B cell (primary cell): ENCODE data around the gene CACNA1D. TPM values are rescaled to one million over a fixed set of nuclear protein-coding genes. Genes with fewer than 3 reads are reported as not detected.

Source experiments
- ATAC-seq: fragments of 200-7000 bp; cut with Tn5 transposase; one replicate; pipeline ENCODE4 v1.10.0; 2021; ENCODE audit warnings: low read depth, mild to moderate bottlenecking, moderate number of reproducible peaks, moderate library complexity
- CTCF ChIA-PET: fragments of 350-600 bp; sonication (Branson Sonifier 250); formaldehyde crosslinking; loops from one replicate; lab custom pipeline; 2021; ENCODE audit warnings: antibody characterized with exemption, inconsistent platforms; lab: Charles Lee
- POLR2A ChIA-PET: fragments of 350-600 bp; sonication (Branson Sonifier 250); formaldehyde crosslinking; loops from one replicate; lab custom pipeline; 2021; ENCODE audit warnings: antibody characterized with exemption; lab: Charles Lee
- DNase-seq: peaks from one replicate; pipeline ENCODE4 v3.0.0; 2013
- H2AFZ ChIP-seq: 2 replicates; pipeline ENCODE4 v1.6.1; 2012; ENCODE audit warnings: mild to moderate bottlenecking, low read depth, low read length; ENCODE audit not compliant: insufficient read depth, poor library complexity, severe bottlenecking
- H3K27ac ChIP-seq, 2 donors: 1 replicate in 1 of 2; 2 replicates in 1 of 2; pipeline ENCODE4 v1.5.1; 2012 to 2013; ENCODE audit warnings: low read length in 2 of 2, mild to moderate bottlenecking in 2 of 2, moderate library complexity in 1 of 2
- H3K27me3 ChIP-seq, 4 experiments: fragments of 200-600 bp in 1 of 4; sonication (generic) in 1 of 4; replicated peaks in 1 of 4; 1 replicate in 2 of 4; 2 replicates in 2 of 4; pipeline versions ENCODE4 v1.6.1 to v1.7.0; 2013 to 2016; ENCODE audit warnings: low read length in 3 of 4, mild to moderate bottlenecking in 2 of 4, mixed read lengths in 1 of 4, moderate library complexity in 1 of 4; ENCODE audit not compliant: insufficient read depth in 4 of 4, control insufficient read depth in 3 of 4; ENCODE audit errors: control extremely low read depth in 1 of 4
- H3K36me3 ChIP-seq, 2 experiments: replicated peaks in 1 of 2; 1 replicate in 1 of 2; 2 replicates in 1 of 2; pipeline versions ENCODE4 v1.6.1 to v1.7.1; 2013; ENCODE audit warnings: low read length in 1 of 2; ENCODE audit not compliant: insufficient read depth in 2 of 2, control insufficient read depth in 1 of 2; ENCODE audit errors: control extremely low read depth in 1 of 2, extremely low read depth in 1 of 2
- H3K4me1 ChIP-seq, 2 donors: fragments of 200-600 bp in 1 of 2; sonication (generic) in 1 of 2; 1 replicate in 1 of 2; 2 replicates in 1 of 2; pipeline versions ENCODE4 v1.5.1 to v1.6.1; 2013 to 2017; ENCODE audit warnings: low read length in 2 of 2; ENCODE audit not compliant: control insufficient read depth in 2 of 2, insufficient read depth in 2 of 2
- H3K4me2 ChIP-seq: replicated peaks from 2 replicates; pipeline ENCODE3; 2012; ENCODE audit warnings: mild to moderate bottlenecking, low read depth, low read length; ENCODE audit not compliant: poor library complexity, severe bottlenecking
- H3K4me3 ChIP-seq, 5 experiments: fragments of 200-600 bp in 1 of 5; sonication (generic) in 1 of 5; 1 replicate in 3 of 5; 2 replicates in 2 of 5; pipeline versions ENCODE4 v1.5.1 to v1.7.0; 2011 to 2016; ENCODE audit warnings: low read length in 4 of 5, mild to moderate bottlenecking in 4 of 5, low read depth in 2 of 5, control low read depth in 1 of 5, moderate library complexity in 1 of 5; ENCODE audit not compliant: insufficient read depth in 1 of 5; ENCODE audit errors: control extremely low read depth in 1 of 5, extremely low read depth in 1 of 5
- H3K79me2 ChIP-seq: fragments of 200-600 bp; sonication (generic); one replicate; pipeline ENCODE4 v1.6.0; 2016; ENCODE audit warnings: low read length; ENCODE audit not compliant: control insufficient read depth, insufficient read depth
- H3K9ac ChIP-seq: fragments of 200-600 bp; sonication (generic); 2 replicates; pipeline ENCODE4 v1.6.1; 2017; ENCODE audit warnings: mild to moderate bottlenecking, low read length, moderate library complexity
- H3K9me3 ChIP-seq, 3 donors: one replicate each; pipeline versions ENCODE4 v1.6.1 to v1.7.1; 2013; ENCODE audit warnings: low read length in 2 of 3; ENCODE audit not compliant: control insufficient read depth in 2 of 3, insufficient read depth in 1 of 3; ENCODE audit errors: control extremely low read depth in 1 of 3
- H4K20me1 ChIP-seq: 2 replicates; pipeline ENCODE4 v1.6.0; 2012; ENCODE audit warnings: mild to moderate bottlenecking, low read length; ENCODE audit not compliant: insufficient read depth, control insufficient read depth, poor library complexity, severe bottlenecking
- H3K27ac Mint-ChIP-seq: one replicate; pipeline ENCODE4 v1.8.0; 2021; ENCODE audit warnings: mixed read lengths
- H3K27me3 Mint-ChIP-seq: one replicate; pipeline ENCODE4 v1.8.0; 2021; ENCODE audit warnings: mixed read lengths
- H3K4me1 Mint-ChIP-seq: one replicate; pipeline ENCODE4 v1.8.0; 2021; ENCODE audit warnings: mixed read lengths
- H3K4me3 Mint-ChIP-seq: one replicate; pipeline ENCODE4 v1.8.0; 2021; ENCODE audit warnings: mixed read lengths
- H3K9me3 Mint-ChIP-seq: one replicate; pipeline ENCODE4 v1.8.0; 2022; ENCODE audit warnings: mixed read lengths; ENCODE audit not compliant: insufficient read depth
- CTCF ChIP-seq: fragments of 200-600 bp; IDR thresholded peaks from one replicate; pipeline ENCODE4 v1.8.0; 2022; ENCODE audit warnings: antibody characterized with exemption, mild to moderate bottlenecking
- EZH2 ChIP-seq: IDR thresholded peaks from 2 replicates; pipeline ENCODE4 v1.6.1; 2012; ENCODE audit warnings: borderline replicate concordance, low read depth, mild to moderate bottlenecking, moderate library complexity, low read length; ENCODE audit not compliant: insufficient read depth, poor library complexity, severe bottlenecking
- WGBS: methylation state at CpG from one replicate; pipeline ENCODE4 v1.1.5; 2013; ENCODE audit warnings: missing lambda C conversion rate; ENCODE audit not compliant: insufficient coverage; 5-methylcytosine and 5-hydroxymethylcytosine counted together
- intact Hi-C: fragments of 100-400 bp; cut with micrococcal nuclease; formaldehyde crosslinking; loops from one replicate; pipeline ENCODE4 v1.10.0; 2022
- polyA plus RNA-seq: library from polyadenylated mRNA; depleted of rRNA; stranded (reverse); fragments of >200 nt; gene quantifications from 2 replicates; pipeline ENCODE4 v1.2.3, GENCODE V29; 2012
- total RNA-seq, 2 donors: library from RNA; stranded (reverse); fragments of 120-200 nt in 1 of 2; gene quantifications; 1 replicate in 1 of 2; 2 replicates in 1 of 2; pipeline versions ENCODE4 v1.2.3 to v1.2.4, GENCODE V29; 2013 to 2022

CACNA1D gene
- total and polyA plus RNA-seq, 2 donors (not counting 1 experiment from before 2014, with no cell fraction given), result 0.06 to 0.07 TPM

- Mint-ChIP-seq H3K4me3 (no peak overlapping the region), H3K4me1 (no peaks in the 10 kb centered on the region), H3K9me3 (no peaks in the 10 kb centered on the region), H3K27me3 (peaks cover 20% of the 10 kb centered on the region), H3K27ac (no peak overlapping the region)
- no peaks in the 10 kb centered on the region for H3K36me3 ChIP-seq
- WGBS, result no CpG with 5 or more reads among the region's 3 CpGs
- no peaks in the 10 kb centered on the region for H4K20me1 ChIP-seq
- no peaks in the 10 kb centered on the region for H3K79me2 ChIP-seq
- H3K4me1 ChIP-seq, result no peaks in the 10 kb centered on the region
- H3K4me3 ChIP-seq, result no peak overlapping the region
- H3K9me3 ChIP-seq, result no peaks in the 10 kb centered on the region
- no peak overlapping the region for H3K27ac ChIP-seq
- H3K27me3 ChIP-seq, result peaks cover 0 to 7% (median 2%) of the 10 kb centered on the region in 4 experiments
- CTCF ChIA-PET, result interaction anchor here (0.5 kb wide), 1 partner anchor 19 kb away, joined by 3 read pairs; no protein-coding TSS in a partner anchor
- no peak overlapping the region for H3K4me2 ChIP-seq
- intact Hi-C loops, result no loop called here
- DNase-seq, result no peak
- TF ChIP-seq CTCF (no peak), EZH2 (no peak)
- POLR2A ChIA-PET, result no interaction called here
- no peak overlapping the region for H3K9ac ChIP-seq
- ATAC-seq, result no peak
- no peak overlapping the region for H2AFZ ChIP-seq
These were observed 136.1 kb downstream of the CACNA1D start for GRCh38 chr3:53630547-53630946.

- Histone ChIP-seq H3K27ac (no peak overlapping the region), H3K79me2 (no peaks in the 10 kb centered on the region), H3K27me3 (peaks cover 0 to 8% (median 2%) of the 10 kb centered on the region in 4 experiments), H3K9ac (no peak overlapping the region), H3K4me3 (no peak overlapping the region), H4K20me1 (no peaks in the 10 kb centered on the region), H3K36me3 (no peaks in the 10 kb centered on the region), H3K9me3 (no peaks in the 10 kb centered on the region), H2AFZ (no peak overlapping the region), H3K4me1 (no peaks in the 10 kb centered on the region), H3K4me2 (no peak overlapping the region)
- TF ChIP-seq EZH2 (no peak), CTCF (no peak)
- Mint-ChIP-seq H3K27ac (no peak overlapping the region), H3K27me3 (peaks cover 24% of the 10 kb centered on the region), H3K9me3 (no peaks in the 10 kb centered on the region), H3K4me3 (no peak overlapping the region), H3K4me1 (no peaks in the 10 kb centered on the region)
- intact Hi-C loops, result no loop called here
- WGBS, result 95% methylated on average over 2 of the region's 9 CpGs
- DNase-seq, result no peak
- no peak for ATAC-seq
- POLR2A ChIA-PET, result no interaction called here
- CTCF ChIA-PET, result no interaction called here
These were observed 138.9 kb downstream of the CACNA1D start for GRCh38 chr3:53633197-53633787.
